ENCODE data around the gene KIF3A.

KIF3A gene

DNA sequence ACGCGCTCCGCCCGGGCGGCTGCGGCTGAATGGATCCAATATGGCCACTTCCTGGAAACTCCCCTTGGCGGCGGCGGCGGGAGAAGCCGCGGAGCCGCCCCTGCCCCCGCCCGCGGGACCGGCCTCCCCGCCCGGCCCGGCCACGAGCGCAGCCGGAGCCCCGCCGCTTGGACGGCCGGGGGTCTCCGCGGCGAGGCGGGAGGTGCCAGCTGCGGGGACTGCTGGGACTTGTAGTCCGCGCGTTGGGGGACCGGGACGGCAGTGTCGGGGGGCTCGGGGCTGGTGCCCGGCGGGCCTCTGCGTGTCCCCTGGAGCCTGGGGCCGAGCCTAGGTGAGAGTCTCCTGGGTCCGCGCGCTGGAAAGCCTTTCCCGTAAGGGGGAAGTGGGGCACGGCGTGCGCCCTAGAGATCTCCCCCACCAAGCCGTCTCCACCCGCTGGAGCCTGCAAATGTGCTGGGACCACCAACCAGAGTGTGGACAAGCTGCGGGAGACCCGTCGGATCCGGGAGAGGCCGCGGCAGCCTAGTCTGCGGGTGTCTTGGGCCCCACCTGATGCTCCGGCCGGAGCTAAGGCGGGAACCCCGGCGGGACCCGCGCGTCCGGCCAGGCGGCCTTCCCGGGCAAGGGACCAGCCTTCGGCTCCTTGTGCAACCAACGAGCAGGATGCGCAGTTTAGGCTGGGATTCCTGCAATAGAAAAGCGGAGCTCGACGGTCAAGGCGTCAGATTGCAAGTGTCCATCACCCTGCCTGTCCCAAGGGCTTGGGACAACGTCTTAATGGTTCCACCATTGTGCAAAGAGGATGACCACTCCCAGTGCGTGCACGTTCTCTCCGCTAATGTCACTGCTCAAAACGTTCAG lies 40.1 kb upstream of the KIF3A start, which contains the start of gene SEPTIN8:
Gene SEPTIN8, minus strand, starts transcription at position 31 of the 861 bp plus-strand sequence. CDS start 102 bp downstream, outside the sequence.
- WGBS, 2 experiments (ENCODE audit: insufficient coverage in 2 of 2): 22 to 23% methylated on average over 61 to 65 of the region's 82 CpGs
- Histone ChIP-seq H3K4me1 (ENCODE audit: control insufficient read depth, insufficient read depth, low read length, poor library complexity, severe bottlenecking) (peaks cover 16% of the 10 kb centered on the region), H3K27ac (ENCODE audit: low read depth, low read length, severe bottlenecking) (no peak within 1 kb of the TSS), H3K9me3 (ENCODE audit: control insufficient read depth, low read length) (no peaks in the 10 kb centered on the region), H3K4me3 (ENCODE audit: extremely low read depth, insufficient read depth, low read length, poor library complexity, severe bottlenecking) (peak within 1 kb of the TSS; percentile 68), H3K36me3 (ENCODE audit: control insufficient read depth, insufficient read depth, low read length) (no peaks in the 10 kb centered on the region)

DNA sequence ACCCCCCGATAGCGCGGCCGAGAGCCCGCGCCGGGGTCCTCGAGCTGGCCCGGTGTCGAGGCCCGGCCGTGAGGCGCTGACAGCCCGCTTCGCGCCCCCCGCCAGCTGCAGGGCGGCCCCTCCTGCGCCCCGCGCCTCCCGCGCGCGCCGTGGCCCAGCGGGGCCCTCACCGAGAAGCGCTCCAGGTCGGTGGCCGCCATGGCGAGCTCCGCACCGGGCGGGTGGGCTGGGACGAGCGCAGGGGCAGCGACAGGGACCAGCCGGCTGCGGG lies 39.5 kb upstream of the KIF3A start:
- WGBS, 2 experiments (ENCODE audit: insufficient coverage in 2 of 2): 0% methylated on average over 30 to 37 of the region's 40 CpGs
- Histone ChIP-seq H3K4me3 (ENCODE audit: extremely low read depth, insufficient read depth, low read length, poor library complexity, severe bottlenecking) (peak overlapping the region; percentile 68), H3K27ac (ENCODE audit: low read depth, low read length, severe bottlenecking) (no peak overlapping the region), H3K9me3 (ENCODE audit: control insufficient read depth, low read length) (no peaks in the 10 kb centered on the region), H3K36me3 (ENCODE audit: control insufficient read depth, insufficient read depth, low read length) (no peaks in the 10 kb centered on the region), H3K4me1 (ENCODE audit: control insufficient read depth, insufficient read depth, low read length, poor library complexity, severe bottlenecking) (peaks cover 19% of the 10 kb centered on the region)

DNA sequence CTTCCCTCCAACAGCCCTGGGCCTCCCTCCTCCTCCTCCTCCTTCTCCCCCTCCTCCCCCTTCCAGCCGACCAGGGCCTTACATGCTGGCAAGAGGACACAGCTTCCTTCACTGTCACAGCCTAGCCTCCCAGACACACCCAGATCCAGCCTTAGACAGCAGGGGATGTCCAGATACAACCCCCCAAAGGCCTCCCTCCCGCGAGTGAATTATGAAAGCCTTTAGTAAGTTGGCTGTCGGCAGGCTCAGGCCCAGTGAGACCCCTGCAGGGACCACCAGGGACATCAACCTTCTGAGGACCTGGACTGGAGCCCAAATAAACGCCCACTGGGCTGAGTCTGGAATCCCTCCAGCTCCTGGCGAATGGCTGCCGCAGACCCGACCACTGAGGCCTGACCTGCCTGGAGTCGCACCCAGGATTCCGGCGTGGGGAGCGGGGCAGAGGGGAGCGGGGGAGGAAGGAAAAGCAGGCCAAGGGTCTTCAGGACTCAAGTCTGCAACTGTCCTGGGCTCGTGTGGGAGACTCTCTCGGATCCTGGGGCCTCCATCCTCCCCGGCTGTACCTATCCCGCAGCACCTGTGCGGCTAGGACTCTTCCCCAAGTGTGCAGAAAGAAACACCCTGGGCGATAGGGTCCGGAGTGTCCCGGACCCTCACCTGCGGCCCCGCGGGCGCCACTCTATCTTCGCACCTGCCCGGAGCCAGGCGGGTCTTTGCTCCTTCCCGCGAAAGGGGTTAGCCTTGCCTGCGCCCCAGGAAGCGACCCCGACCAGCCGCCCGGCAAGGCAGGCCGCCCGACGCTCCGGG lies 39.0 kb upstream of the KIF3A start:
- Histone ChIP-seq H3K36me3 (ENCODE audit: control insufficient read depth, insufficient read depth, low read length) (no peaks in the 10 kb centered on the region), H3K4me1 (ENCODE audit: control insufficient read depth, insufficient read depth, low read length, poor library complexity, severe bottlenecking) (peaks cover 18% of the 10 kb centered on the region), H3K9me3 (ENCODE audit: control insufficient read depth, low read length) (no peaks in the 10 kb centered on the region), H3K4me3 (ENCODE audit: extremely low read depth, insufficient read depth, low read length, poor library complexity, severe bottlenecking) (peak overlapping the region; percentile 68), H3K27ac (ENCODE audit: low read depth, low read length, severe bottlenecking) (no peak overlapping the region)
- 4 to 5% methylated on average over 17 to 32 of the region's 39 CpGs for WGBS, 2 experiments (ENCODE audit: insufficient coverage in 2 of 2)

DNA sequence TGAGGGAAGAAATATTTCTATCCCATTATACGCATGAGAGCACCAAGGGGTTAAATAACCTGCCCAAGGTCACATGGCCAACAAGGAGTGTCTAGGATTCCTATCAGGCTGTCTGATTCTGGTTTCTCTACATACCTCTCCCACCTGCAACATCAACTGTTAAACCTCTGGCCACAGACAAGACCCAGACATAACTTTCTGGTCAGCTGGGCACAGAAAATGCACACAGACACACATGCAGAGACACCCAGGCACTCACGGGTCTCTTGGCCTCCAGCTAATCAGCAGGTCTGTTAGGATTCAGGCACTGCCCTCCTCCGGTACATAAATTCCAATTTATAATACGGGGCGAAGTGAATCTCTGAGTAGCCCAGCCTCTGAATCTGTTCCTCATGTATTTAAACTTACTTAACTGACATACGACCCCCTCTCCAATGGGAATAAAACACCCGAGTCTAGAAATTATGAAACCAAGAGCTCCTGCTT lies 38.2 kb upstream of the KIF3A start:
- H3K9me3 ChIP-seq (ENCODE audit: control insufficient read depth, low read length): no peaks in the 10 kb centered on the region
- H3K27ac ChIP-seq (ENCODE audit: low read depth, low read length, severe bottlenecking): peak overlapping the region; percentile 19
- H3K36me3 ChIP-seq (ENCODE audit: control insufficient read depth, insufficient read depth, low read length): peaks cover under 1% of the 10 kb centered on the region
- H3K4me3 ChIP-seq (ENCODE audit: extremely low read depth, insufficient read depth, low read length, poor library complexity, severe bottlenecking): no peak overlapping the region
- peaks cover 26% of the 10 kb centered on the region for H3K4me1 ChIP-seq (ENCODE audit: control insufficient read depth, insufficient read depth, low read length, poor library complexity, severe bottlenecking)
- 88 to 92% methylated on average over 4 to 6 of the region's 7 CpGs for WGBS, 2 experiments (ENCODE audit: insufficient coverage in 2 of 2)

DNA sequence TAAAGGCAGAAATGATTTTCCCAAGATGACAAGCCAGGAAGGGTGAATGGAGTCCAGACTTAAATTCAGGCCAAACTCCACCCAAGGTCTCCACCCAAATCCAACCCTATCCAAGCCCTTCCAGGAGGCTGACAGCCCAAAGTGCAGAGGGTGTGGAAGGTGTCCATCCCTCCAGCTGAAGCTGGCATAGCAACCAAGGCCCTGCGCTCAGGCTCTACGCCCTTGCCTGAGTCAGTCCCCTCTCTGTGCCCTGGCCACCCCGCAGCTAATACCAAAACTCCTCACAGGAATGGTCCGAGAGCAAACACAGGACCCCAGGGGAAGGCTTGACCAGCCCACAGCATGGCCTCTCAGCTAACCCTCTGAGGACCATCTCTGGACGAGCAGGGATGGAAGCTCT lies 37.5 kb upstream of the KIF3A start:
- no peak overlapping the region for H3K27ac ChIP-seq (ENCODE audit: low read depth, low read length, severe bottlenecking)
- H3K9me3 ChIP-seq (ENCODE audit: control insufficient read depth, low read length): no peaks in the 10 kb centered on the region
- peaks cover 2% of the 10 kb centered on the region for H3K36me3 ChIP-seq (ENCODE audit: control insufficient read depth, insufficient read depth, low read length)
- peaks cover 27% of the 10 kb centered on the region for H3K4me1 ChIP-seq (ENCODE audit: control insufficient read depth, insufficient read depth, low read length, poor library complexity, severe bottlenecking)
- no peak overlapping the region for H3K4me3 ChIP-seq (ENCODE audit: extremely low read depth, insufficient read depth, low read length, poor library complexity, severe bottlenecking)
- 96 to 100% methylated on average over 4 to 5 of the region's 5 CpGs for WGBS, 2 experiments (ENCODE audit: insufficient coverage in 2 of 2)

DNA sequence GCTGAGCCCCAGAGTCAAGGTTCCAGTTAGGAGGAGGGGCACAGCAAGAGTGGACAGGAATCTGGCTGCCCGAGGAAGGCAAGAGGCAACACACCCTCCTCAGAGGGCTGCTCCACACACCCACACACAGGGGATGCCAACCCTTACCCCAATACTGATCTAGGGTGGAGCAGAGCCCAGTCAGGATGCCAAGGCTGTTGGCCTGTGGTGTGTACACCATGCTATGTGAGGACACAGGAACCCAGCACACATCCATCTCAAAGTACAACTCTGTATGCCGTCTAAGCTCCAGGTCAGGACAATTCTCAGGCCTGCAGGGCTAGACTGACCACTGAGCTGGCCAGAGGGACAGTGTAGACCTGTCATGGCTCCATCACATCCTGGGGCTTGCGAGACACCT lies 37.1 kb upstream of the KIF3A start:
- WGBS, 2 experiments (ENCODE audit: insufficient coverage in 2 of 2): 100% methylated on average over 2 of the region's 3 CpGs
- Histone ChIP-seq H3K4me1 (ENCODE audit: control insufficient read depth, insufficient read depth, low read length, poor library complexity, severe bottlenecking) (peaks cover 27% of the 10 kb centered on the region), H3K9me3 (ENCODE audit: control insufficient read depth, low read length) (no peaks in the 10 kb centered on the region), H3K27ac (ENCODE audit: low read depth, low read length, severe bottlenecking) (no peak overlapping the region), H3K36me3 (ENCODE audit: control insufficient read depth, insufficient read depth, low read length) (peaks cover 2% of the 10 kb centered on the region), H3K4me3 (ENCODE audit: extremely low read depth, insufficient read depth, low read length, poor library complexity, severe bottlenecking) (no peak overlapping the region)

DNA sequence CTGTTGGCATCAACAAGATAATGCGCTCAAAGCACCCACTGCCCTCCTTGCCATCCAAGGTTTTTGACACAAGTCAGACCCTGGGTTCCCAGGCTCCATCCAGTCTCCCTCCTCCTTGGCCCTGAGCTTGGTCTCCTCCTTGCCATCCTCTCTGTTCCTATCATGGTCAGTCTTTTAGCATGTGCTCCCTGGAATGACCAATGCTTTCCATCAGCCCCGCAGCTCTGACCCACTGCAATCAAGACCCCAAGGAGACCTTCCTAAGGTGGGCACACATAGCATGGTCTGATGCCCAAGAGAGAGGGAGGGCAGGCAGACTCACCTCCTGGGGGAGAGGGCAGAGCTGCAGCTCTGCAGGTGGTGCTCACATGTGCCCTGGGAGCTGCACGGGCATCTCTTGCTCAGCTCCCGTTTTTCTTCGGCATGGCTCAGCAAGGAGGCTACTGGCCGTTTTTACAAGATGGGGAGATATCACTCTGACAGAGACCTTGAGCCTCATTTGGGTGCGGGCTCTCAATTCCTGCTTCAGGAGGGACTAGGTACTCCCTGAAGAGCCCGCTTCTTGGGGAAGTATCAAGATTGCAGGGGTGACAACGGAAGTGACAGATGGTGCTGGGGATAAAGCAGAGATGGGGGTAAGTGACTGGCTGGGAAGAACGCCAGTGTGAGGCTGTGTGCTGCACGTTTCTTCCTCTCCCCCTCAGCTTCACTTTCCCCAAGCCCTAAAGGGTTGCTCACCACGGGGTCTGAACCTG lies 36.4 kb upstream of the KIF3A start:
- Histone ChIP-seq H3K4me1 (ENCODE audit: control insufficient read depth, insufficient read depth, low read length, poor library complexity, severe bottlenecking) (peaks cover 27% of the 10 kb centered on the region), H3K4me3 (ENCODE audit: extremely low read depth, insufficient read depth, low read length, poor library complexity, severe bottlenecking) (no peak overlapping the region), H3K9me3 (ENCODE audit: control insufficient read depth, low read length) (no peaks in the 10 kb centered on the region), H3K27ac (ENCODE audit: low read depth, low read length, severe bottlenecking) (no peak overlapping the region), H3K36me3 (ENCODE audit: control insufficient read depth, insufficient read depth, low read length) (peaks cover 2% of the 10 kb centered on the region)
- WGBS, 2 experiments (ENCODE audit: insufficient coverage in 2 of 2): 91% methylated on average over 9 to 11 of the region's 12 CpGs

DNA sequence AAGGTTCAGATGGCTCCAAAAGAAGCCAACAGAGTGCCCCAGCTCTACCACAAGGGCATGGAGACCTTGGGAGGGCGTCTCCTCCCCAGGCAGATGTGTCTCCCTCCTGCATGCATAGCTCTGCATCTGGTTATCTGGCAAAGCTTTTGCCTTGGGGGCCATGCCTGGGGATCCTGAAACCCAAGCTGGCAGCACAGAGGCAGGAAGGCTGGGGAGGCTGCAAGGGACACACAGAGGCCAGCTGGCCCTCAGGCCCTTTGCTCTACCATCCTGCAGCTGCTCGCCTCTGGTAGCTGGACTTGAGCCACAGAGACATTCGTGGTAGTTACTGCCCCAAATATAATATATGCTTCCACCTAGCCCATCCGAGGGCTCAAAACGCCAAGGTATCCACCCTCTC lies 35.8 kb upstream of the KIF3A start:
- no peaks in the 10 kb centered on the region for H3K9me3 ChIP-seq (ENCODE audit: control insufficient read depth, low read length)
- H3K27ac ChIP-seq (ENCODE audit: low read depth, low read length, severe bottlenecking): no peak overlapping the region
- no peak overlapping the region for H3K4me3 ChIP-seq (ENCODE audit: extremely low read depth, insufficient read depth, low read length, poor library complexity, severe bottlenecking)
- peaks cover 29% of the 10 kb centered on the region for H3K4me1 ChIP-seq (ENCODE audit: control insufficient read depth, insufficient read depth, low read length, poor library complexity, severe bottlenecking)
- 86 to 96% methylated on average over 4 of the region's 5 CpGs for WGBS, 2 experiments (ENCODE audit: insufficient coverage in 2 of 2)
- H3K36me3 ChIP-seq (ENCODE audit: control insufficient read depth, insufficient read depth, low read length): peaks cover 2% of the 10 kb centered on the region

DNA sequence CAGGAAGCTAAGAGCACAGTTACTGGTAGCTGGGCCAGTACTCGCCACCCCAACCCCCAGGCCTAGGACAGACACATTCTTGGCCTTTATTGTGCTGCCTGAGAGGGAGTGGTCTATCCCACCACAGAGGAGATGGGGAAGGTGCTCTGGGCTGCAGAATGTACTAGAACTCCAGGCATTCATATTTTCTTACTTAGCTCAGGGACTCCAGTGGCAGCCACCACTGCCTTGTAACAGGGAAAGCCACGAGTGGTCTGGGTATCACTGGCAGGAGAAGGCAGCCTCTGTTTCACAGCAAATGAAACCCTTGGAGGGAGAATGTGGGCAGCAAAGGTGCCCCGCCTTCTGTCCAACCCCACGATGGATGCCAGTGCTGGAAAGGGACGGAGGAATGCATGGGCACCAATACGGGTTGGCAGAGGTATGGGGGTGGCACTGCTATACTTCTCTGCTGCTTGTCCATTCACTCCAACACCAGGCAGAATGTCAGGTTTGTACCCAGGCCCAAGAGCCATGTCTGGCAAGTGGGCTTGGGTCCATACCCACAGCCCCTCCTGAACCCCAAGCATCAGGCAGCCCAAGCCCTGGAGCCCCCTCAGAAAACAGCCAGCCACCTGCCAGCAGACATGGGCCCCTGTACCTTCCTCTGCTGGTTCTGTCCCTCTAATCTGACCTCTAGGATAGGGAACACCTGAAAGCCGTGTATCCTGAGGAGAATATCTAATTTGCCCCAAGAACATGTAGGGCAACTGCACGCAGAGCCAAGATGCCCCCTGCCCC lies 35.1 kb upstream of the KIF3A start:
- Histone ChIP-seq H3K4me1 (ENCODE audit: control insufficient read depth, insufficient read depth, low read length, poor library complexity, severe bottlenecking) (peaks cover 25% of the 10 kb centered on the region), H3K4me3 (ENCODE audit: extremely low read depth, insufficient read depth, low read length, poor library complexity, severe bottlenecking) (no peak overlapping the region), H3K27ac (ENCODE audit: low read depth, low read length, severe bottlenecking) (peak overlapping the region; percentile 93), H3K36me3 (ENCODE audit: control insufficient read depth, insufficient read depth, low read length) (peaks cover 2% of the 10 kb centered on the region), H3K9me3 (ENCODE audit: control insufficient read depth, low read length) (no peaks in the 10 kb centered on the region)
- 92% methylated on average over 5 to 7 of the region's 8 CpGs for WGBS, 2 experiments (ENCODE audit: insufficient coverage in 2 of 2)

DNA sequence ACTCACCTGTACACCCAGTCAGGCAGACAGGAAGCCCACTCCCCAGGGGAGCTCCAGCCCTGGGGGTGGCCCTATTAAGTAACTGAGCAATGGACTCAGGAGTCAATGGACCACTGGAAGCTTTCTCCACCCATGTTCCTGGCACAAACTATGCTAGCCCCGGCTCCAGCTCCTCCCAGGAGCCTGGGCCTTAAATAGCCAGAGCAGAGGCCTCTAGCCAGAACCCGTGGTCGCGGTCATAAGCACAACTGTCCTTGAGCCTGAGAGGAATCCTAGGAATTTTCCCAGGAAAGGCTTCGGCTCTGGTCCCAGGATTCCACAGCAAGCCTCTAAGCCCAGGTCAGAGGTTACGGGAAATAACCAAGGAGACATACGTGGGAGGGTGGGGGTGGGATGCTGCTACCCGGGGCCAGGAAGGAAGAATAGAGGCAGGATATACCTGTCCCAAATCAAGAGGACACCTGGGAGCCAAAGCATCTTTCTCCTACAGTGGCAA lies 34.2 kb upstream of the KIF3A start:
- peak overlapping the region; percentile 93 for H3K27ac ChIP-seq (ENCODE audit: low read depth, low read length, severe bottlenecking)
- no peak overlapping the region for H3K4me3 ChIP-seq (ENCODE audit: extremely low read depth, insufficient read depth, low read length, poor library complexity, severe bottlenecking)
- 56 to 67% methylated on average over 6 to 8 of the region's 8 CpGs for WGBS, 2 experiments (ENCODE audit: insufficient coverage in 2 of 2)
- no peaks in the 10 kb centered on the region for H3K9me3 ChIP-seq (ENCODE audit: control insufficient read depth, low read length)
- H3K36me3 ChIP-seq (ENCODE audit: control insufficient read depth, insufficient read depth, low read length): peaks cover 2% of the 10 kb centered on the region
- peaks cover 25% of the 10 kb centered on the region for H3K4me1 ChIP-seq (ENCODE audit: control insufficient read depth, insufficient read depth, low read length, poor library complexity, severe bottlenecking)
